Activated T-cell treated with anti-CD3 and anti-CD28 coated beads for 24 hours (primary cell): ENCODE results near the gene CDYL.

Source experiments
- DNase-seq: peaks from one replicate; pipeline ENCODE4 v3.0.0-alpha.2; 2020; ENCODE audit warnings: low read depth

Gene CDYL

DNA sequence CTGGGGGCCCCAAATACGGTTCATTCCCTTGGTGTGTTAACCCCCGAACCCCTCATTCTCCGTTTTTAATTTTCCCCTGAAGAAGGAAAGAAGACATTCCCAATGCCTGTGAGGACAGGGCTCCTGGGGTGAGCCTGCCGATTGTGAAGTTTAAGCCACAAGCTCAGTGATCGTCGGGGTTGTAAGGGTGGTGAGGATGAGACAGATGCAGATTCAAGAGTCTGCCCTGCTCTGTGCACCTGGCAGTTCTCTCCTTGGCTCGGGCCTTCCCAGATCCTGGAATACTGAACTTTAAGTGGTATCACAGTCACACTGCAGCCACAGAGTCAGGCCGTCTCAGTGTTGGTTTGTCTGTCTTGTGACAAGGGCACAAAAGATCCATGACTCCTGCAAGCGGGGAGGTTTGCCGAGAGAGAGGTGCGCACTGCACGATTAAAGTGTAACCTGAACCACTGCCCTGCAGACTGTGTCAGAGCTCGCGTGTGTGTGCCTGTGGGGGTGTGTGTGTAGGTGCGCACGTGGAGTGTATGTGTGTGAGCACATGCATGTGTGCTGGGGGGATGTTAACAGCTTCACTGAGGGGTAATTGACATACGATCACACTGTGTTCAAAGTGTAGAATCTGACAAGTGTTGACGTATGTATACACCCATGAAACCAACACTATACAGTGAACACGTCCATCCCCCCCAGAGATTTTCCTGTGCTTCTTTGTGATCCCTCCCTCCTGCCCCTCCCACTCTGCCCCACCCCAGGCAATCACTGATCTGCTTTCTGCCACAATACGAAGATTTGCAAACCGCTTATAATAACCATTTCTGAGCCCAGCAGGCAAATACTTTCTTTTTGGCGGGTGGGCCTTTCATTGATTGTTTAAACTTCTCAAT, 188.7 kb downstream of the CDYL start:
- no peak for DNase-seq

DNA sequence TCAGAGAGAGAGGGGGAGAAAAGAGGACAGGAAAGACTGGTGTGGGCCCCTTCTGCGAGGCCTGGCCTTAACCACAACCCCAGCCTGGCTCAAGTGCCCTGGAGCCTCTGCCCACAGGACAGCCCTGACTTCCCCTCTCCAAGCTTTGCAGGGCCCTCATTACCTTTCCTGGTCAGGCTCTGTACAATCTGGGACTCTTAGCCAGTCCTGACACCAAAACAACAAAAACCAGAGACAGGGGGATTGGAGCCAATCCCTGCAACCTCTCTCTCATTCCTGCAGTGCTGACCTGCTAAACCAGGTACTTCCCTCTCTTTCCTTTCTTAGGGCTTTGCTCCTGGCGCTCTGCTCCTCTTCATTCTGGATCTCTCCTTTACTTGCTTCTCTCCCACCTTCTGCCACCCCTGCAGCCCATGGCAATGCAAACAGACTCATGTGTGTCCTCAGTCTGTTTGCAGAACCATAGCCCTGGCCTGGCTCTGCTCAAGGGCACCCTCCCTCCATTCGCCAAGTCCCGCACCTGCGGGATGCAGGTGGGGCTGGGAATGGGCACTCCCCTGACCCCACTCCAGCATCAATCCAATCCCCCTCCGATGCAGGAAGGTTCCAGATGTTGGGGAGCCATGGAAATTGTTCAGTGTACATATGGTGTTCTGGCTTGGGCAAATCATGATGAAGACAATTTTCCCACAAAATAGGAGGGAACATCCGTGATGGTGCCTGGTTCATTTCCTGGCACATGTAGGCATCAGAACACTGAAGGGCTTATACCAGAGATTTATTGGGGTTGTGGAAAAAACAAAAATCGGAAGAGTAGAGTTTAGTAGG, 189.6 kb downstream of the CDYL start:
- no peak for DNase-seq

DNA sequence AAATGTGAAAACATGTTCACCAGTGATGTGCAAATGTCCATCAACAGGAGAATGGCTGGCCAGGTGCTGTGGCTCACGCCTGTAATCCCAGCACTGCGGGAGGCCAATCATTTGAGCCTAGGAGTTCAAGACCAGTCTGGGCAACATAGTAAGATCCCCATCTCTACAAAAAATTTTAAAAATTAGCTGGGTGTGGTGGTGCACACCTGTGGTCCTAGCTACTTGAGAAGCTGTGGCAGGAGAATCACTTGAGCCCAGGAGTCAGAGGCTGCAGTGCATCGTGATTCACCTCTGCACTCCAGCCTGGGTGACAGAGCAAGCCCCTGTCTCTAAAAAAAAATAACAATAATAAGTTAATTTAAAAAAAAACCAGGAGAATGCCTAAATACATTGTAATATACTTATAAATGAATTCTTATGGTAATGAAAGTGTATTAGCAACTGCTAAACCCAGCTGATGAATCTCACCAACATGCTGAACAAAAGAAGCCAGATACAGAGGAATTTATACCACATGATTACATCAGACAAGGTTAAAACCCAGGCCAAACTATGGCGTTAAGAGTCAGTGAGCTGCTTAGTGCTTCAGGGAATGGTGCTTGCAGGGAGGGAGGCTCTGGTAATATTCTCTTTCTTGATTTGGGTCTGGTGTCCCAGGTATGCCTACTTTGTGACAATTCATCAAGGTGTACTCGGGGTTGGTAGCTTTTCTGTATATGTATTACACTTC, 191.3 kb downstream of the CDYL start:
- no peak for DNase-seq

DNA sequence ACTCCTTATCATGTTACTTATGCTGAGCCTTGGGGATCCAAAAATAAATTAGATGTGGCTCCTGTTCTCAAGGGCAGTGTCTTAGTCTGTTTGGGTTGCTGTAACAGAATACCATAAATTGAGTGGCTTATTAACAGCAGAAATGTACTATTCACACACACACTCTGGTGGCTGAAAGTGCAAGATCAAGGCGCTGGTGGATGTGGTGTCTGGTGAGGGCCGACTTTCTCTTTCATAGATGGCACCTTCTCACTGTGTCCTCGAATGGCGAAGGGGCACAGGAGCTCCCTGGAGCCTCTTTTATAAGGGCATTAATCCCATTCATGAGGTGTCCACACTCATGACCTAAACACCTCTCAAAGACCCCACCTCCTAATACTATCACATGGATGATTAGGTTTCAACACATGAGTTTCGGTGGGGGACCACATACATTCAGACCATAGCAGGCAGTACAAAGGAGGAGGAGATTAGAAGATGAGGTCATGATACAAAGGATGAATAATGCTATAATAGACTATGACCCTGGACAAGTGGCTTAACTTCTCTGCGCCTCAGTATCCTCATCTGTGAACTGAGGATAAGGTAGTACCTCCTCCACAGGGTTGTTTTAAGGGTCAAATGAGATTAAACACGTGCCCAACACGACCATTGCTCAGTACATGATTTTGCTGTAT, 193.5 kb downstream of the CDYL start:
- no peak for DNase-seq

DNA sequence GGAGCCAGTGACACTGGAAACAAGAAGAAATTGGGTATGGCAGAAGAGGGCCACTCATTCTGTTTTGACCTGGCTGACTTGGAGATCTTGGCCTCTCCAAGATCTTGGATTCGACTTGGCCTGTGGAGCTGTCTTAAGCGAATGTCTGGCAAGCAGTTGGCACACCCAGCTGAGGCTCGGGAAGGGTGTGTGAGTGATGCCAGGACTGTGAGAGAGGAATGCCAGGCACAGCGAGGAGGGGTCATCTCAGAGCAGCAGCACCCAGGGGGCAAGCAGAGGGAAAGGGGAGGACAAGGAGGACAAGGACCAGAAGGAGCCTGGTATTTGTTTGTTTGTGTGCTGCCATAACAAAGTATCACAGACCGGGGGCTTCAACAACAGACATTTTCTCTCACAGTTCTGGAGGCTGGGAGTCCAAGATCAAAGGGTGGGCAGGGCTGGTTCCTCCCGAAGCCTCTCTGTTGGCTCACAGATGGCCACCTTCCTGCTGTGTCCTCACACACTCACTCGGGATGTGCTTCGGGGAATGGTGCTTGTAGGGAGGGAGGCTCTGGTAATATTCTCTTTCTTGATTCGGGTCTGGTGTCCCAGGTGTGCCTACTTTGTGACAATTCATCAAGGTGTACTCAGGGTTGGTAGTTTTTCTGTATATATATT, 194.7 kb downstream of the CDYL start:
- DNase-seq: no peak

DNA sequence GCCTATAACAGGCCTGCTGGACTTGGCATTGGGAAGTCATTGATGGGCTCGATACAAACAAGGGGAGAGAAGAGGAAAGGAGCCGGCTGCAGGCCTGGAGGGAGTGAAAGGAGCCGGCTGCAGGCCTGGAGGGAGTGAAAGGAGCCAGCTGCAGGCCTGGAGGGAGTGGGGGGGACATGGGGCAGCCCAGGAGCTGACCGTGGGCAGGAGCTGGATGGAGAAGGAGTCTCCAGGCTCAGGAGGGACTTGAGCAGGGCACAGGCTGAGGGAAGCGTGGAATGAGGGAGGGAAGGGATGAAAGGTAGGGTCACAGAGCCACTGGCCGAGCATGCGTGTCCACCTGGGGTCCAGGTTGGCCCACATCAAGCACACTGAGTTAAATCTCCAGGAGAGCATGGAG, 195.6 kb downstream of the CDYL start:
- no peak for DNase-seq

DNA sequence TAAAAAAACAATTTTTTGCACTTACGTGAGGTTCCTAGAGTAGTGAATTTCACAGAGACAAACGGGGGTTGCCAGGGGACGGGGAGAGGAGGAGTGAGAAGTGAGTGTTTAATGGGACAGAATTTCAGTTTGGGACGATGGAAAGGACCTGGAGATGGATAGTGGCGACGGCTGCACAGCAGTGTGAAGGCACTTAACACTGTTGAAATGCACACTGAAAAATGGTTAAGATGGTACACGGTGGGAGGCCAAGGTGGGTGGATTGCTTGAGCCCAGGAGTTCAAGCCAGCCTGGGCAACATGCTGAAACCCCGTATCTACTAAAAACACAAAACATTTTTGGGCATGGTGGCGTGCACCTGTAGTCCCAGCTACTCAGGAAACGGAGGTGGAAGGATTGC, 196.2 kb downstream of the CDYL start:
- no peak for DNase-seq

DNA sequence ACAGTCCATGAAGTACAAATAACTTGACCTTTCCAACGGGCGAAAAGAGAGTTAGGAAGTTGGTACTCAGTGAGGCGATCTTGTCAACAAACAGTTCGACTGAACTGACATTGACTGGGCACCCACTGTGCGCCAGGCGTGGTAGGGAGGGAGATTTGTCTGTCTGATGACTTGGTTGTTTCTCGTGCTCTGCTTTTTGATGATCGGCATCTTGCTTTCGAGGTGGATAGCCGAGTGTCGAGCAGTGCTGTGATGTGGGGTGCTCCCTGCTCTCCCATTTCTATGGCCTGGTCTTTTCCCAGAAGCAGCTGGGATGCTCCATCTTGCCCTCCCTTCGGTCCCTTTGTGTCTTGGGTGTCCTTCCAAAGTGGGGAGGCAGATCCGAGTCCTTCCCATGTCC, 197.2 kb downstream of the CDYL start:
- DNase-seq: no peak

DNA sequence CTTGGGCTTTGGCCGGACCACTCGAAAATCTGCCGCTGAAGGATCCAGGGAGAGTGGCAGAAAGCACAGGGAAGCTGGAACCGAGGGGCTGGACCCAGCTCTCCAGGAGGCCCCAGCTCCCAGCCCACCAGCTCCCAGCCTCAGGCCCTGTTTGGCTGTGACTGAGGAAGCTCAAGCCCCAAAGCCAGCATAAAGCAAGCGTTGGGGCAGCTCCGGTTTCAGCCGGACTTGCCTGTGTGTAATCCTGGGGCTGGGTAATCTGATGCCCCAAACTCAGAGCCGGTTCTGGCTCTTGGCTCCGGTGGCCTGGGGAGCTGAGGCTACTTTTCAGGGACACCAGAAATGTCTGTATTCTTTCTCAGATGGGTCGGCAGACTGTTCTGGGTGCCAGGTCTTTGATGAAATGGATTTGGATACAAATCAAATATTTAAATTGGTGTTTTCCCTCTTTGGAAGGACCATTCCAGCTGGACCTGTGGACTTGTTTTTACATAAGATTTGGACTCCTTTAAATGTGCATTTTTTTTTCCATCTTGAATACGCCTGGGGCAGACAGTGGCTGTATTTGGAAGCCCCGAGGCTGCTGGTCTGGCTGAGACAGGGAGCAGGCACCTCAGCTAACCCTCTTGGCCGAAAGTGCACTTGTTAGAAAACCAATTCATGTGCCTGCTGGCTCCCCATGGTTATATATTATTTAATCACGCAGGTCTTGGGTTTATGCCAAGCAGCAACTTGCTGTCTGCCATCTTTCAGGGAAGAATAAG, 198.0 kb downstream of the CDYL start:
- DNase-seq: no peak

DNA sequence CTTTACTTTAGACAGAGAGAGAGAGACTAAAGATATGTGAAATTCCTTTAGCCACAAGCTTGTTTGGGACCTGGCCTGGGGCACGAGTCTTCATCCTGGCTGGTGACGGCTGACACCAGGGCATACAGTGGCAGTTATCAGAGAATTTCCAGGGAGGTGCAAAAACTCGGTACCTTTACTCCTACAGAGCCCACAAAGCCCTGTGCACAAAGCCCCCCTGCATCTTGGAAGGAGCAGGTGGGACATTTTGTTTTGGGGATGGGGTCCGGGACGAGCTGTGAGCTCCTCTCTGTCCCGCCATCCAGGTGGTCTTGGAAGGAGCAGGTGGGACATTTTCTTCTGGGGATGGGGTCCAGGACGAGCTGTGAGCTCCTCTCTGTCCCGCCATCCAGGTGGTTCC, 198.8 kb downstream of the CDYL start:
- no peak for DNase-seq

DNA sequence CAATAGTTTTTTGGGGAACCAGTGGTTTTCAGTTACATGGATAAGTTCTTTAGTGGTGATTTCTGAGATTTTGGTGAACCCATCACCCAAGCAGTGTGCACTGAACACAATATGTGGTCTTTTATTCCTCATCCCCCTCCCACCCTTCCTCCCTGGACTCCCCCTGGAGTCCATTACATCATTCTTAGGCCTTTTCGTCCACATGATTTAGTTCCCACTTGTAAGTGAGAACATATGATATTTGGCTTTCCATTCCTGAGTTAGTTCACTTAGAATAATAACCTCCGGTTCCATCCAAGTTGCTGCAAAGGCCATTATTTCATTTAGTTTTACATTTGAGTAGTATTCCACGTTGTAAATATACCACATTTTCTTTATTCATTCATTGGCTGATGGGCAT, 199.3 kb downstream of the CDYL start:
- DNase-seq: no peak

DNA sequence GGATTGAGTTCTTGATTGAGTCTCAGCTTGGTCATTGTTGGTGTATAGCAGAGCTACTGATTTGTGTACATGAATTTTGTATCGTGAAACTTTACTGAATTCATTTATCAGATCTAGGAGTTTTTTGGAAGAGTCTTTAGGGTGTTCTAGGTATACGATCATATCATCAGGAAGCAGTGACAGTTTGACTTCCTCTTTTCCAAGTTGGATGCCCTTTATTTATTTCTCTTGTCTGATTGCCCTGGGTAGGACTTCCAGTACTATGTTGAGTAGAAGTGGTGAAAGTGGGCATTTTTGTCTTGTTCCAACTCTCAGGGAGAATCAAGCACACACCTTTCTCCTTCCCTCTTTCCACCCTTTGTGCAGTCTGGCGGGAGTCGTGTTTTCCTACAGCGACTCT, 201.3 kb downstream of the CDYL start:
- DNase-seq: no peak

DNA sequence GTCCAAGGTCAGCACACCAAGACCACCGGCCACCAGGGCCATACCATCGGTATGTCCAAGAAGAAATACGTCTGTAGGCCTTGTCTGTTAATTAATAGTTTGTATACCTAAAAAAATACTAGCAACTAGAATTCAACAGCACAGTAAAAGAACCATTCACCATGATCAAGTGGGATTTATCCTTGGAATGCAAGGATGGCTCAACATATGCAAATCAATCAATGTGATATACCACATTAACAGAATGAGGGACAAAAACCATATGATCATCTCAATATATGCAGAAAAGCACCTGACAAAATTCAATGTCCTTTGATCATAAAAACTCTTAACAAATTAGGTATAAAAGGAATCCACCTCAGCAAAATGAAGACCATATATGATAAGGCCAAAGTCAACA, 203.2 kb downstream of the CDYL start:
- no peak for DNase-seq

DNA sequence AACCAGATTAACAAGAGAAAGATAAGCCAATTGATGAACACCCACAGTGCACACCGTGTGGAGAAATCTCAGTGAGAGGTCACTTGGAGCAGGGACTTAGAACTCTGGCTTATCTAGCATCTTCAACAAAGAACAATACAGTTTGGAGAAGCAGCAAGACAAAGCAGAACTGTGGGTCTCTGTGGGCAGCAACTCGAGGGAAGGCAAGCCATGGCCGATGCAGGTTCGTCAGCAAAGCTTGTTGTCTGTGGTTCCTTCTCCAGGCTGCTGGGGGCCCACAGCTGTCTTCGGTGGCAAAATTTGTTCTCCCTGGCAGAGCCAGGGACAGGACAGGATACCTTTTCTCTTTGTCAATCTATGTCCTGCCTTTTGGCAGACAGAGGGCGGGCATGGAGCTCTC, 205.6 kb downstream of the CDYL start:
- no peak for DNase-seq

DNA sequence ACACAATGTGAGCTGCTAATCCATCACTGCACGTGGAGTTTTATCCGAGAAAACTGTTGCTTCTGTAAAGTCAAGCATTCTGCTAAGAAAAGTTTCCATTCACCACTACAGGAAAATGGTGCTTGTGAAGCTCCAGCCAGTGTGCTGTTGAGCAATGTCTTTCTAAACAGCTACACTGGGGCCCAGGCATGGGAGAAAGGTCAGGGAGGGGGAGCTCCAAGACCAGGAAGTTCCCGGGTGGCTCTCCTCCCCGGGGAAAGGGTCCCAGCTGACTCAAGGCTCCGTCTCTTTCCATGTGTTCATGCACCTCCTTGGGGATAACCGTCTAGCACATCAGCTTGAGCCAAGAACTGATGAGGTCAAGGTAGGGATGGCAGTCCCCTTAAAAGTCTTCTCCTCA, 207.1 kb downstream of the CDYL start:
- DNase-seq: no peak

DNA sequence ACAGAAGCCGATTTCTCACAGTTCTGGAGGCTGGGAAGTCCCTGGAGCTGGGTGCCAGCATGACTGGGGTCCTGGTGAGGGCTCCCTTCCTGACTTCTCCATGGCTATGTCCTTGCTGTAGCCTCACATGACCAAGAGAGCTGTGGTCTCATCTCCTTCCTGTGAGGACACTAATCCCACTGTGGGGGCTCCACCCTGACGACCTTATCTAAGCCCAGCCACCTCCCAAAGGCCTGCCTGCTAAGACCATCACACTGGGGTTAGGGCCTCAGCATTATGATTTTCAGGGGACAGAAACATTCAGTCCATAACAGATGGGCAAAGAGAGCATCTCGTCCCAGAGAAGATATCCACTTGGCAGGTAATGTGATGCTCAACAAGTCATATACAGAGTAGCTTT, 210.8 kb downstream of the CDYL start:
- no peak for DNase-seq

DNA sequence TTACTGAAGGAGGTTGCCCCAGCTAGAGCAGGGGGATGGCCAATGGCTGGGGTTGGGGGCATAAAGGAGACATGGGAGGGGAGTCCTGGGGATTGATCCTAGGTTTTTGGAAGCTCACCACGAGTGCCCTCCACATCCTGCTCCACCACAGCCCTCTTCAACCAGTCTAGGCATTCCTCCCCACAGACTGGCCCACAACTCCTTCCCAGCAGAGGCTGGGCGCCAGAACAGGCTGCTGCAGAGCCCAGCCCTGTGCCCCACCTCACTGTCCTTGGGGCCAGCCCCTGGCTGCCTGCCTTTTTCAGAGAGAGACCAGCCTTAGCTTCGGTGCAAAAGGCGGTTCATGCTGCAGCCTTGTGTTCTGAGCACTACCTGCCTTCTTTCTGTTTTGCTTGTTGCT, 211.2 kb downstream of the CDYL start:
- DNase-seq: no peak

DNA sequence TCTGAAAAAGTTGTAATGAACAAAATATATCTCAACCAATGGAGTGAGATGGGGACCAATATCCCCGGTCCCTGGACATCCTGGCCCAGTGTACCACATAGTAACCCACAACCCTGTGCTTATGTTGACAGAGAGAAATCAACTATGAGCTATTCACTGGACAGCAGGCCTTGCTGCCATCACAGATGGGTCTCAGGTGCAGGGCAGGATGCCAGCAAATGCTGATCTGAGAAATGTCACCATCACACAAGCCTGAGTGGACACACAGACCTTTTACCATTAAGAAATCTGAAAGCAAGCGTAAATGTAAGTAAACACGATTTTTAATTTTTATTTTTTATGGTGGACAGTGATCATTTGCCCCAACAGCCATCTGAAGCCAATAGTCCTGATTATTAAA, 218.5 kb downstream of the CDYL start:
- no peak for DNase-seq

DNA sequence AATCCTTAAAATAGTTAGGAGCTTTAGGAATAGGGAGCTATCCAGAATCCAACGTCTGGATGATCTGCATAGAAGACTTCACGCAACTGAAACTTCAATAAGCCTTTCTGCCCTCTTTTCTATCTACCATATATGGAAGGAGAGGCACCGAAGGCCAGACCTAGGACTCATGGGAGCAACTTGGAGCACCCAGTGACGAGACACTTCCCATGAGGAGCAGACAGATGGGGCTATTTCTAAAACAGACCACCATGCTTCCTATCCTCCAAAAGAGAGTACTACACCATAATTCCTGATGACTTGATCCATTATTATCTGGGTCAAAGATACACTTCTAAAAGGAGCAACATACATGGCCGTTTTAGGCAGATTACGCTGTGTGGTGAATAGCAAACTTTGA, 221.7 kb downstream of the CDYL start:
- DNase-seq: no peak

DNA sequence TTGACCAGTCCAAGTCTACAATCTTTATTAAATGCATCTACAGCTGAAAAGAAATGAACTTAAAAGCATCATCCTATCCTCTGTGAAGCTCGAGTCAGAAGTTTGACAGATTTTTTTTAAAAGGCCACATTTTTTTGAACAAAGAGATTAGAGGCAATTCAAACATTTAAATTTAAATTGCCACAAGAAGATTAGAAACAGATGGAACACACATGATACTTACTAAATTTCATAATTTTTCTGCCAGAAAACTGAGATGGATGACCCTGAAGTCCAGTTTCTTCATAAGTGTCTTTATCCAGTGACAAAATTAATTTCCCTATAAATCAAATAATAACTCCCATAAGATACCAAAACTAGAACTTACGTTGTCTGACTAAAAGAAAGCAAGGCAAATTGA, 223.4 kb downstream of the CDYL start:
- DNase-seq: no peak
